Heart left ventricle (tissue), 16 donors: Measurements from ENCODE around the gene TMEM179. TPM values are rescaled to one million over a fixed set of nuclear protein-coding genes. Genes with fewer than 3 reads are reported as not detected.

ENCODE experiments used
- ATAC-seq, 4 donors: fragments of 200-7000 bp; cut with Tn5 transposase; one replicate each; pipeline ENCODE4 v1.9.1; 2020 to 2022; ENCODE audit warnings: moderate library complexity in 4 of 4, mild to moderate bottlenecking in 3 of 4, moderate number of reproducible peaks in 1 of 4
- DNase-seq, 5 donors: peaks; one replicate each; pipeline ENCODE4 v3.0.0-alpha.2; 2020
- H3K27ac ChIP-seq, 12 donors: fragments of 200-600 bp; sonication (generic) in 4 of 12; one replicate each; pipeline versions ENCODE4 v1.5.0 to v1.8.0; 2016 to 2022; ENCODE audit warnings: mild to moderate bottlenecking in 2 of 12
- H3K27me3 ChIP-seq, 9 donors: fragments of 200-600 bp; sonication (generic) in 2 of 9; one replicate each; pipeline versions ENCODE4 v1.5.1 to v1.8.0; 2016 to 2022; ENCODE audit warnings: mild to moderate bottlenecking in 3 of 9
- H3K36me3 ChIP-seq, 9 donors: fragments of 200-600 bp; sonication (generic) in 2 of 9; one replicate each; pipeline versions ENCODE4 v1.5.0 to v1.8.0; 2018 to 2022; ENCODE audit warnings: mild to moderate bottlenecking in 2 of 9
- H3K4me1 ChIP-seq, 12 donors: fragments of 200-600 bp; sonication (generic) in 4 of 12; one replicate each; pipeline versions ENCODE4 v1.5.0 to v1.8.0; 2016 to 2022; ENCODE audit warnings: mild to moderate bottlenecking in 3 of 12
- H3K4me3 ChIP-seq, 12 donors: fragments of 200-600 bp; sonication (generic) in 4 of 12; one replicate each; pipeline versions ENCODE4 v1.5.0 to v1.8.0; 2017 to 2022; ENCODE audit warnings: mild to moderate bottlenecking in 9 of 12, moderate library complexity in 4 of 12
- H3K9me3 ChIP-seq, 12 donors: fragments of 200-600 bp; sonication (generic) in 4 of 12; one replicate each; pipeline versions ENCODE4 v1.5.0 to v1.8.0; 2016 to 2022; ENCODE audit warnings: mild to moderate bottlenecking in 1 of 12
- CTCF ChIP-seq, 12 donors: fragments of 200-600 bp; sonication (generic) in 4 of 12; IDR thresholded peaks; one replicate each; pipeline versions ENCODE4 v1.5.0 to v1.8.0; 2018 to 2022; ENCODE audit warnings: antibody characterized with exemption in 12 of 12, mild to moderate bottlenecking in 5 of 12
- POLR2A ChIP-seq, 2 donors: fragments of 450-650 bp; IDR thresholded peaks; one replicate each; pipeline ENCODE4 v1.6.1; 2017; ENCODE audit warnings: antibody characterized with exemption in 2 of 2, mild to moderate bottlenecking in 2 of 2, moderate library complexity in 2 of 2
- WGBS, 4 donors: extraction: QIAGEN DNeasy Blood & Tissue Kit in 2 of 4; methylation state at CpG; one replicate each; pipeline versions ENCODE4 v1.1.5 to v1.1.7; 2013 to 2018; 5-methylcytosine and 5-hydroxymethylcytosine counted together
- intact Hi-C, 10 donors: fragments of 100-400 bp; cut with DNase I; formaldehyde crosslinking; loops; one replicate each; pipeline versions ENCODE4 v1.11.1 to v1.14.2; 2022
- polyA plus RNA-seq, 2 donors: library from polyadenylated mRNA; stranded (reverse); fragments of 200-250 nt; gene quantifications; one replicate each; pipeline ENCODE4 v1.2.3, GENCODE V29; 2013
- total RNA-seq, 9 donors: library from RNA; depleted of rRNA in 2 of 9; stranded (reverse); fragments of >200 nt in 2 of 9; fragmentation: NEBNext Ultra II Directional in 3 of 9; extraction: Animal tissue kit (Norgen Biotek cat#: 25700) in 3 of 9; gene quantifications; one replicate each; pipeline versions ENCODE4 v1.1.0 to v1.2.4, GENCODE V29; 2016 to 2023
- donor health status: ischemic (EF 13 %, LVEDD 7.1; RV severe dilation, severe dysfunction).
- donor health status: healthy with polysubstance abuse.
- donor health status: DM: no; HTN: yes; CAD: no.
- donor health status: DM: no; HTN: no; CAD: no.
- donor health status: ischemic (EF 25% LVEDD 6.9; RV normal size, moderate dysfunction).
- donor health status: ischemic (EF 25% LVEDD 5.7; RV mildly dilated, moderate dysfunction).
- donor health status: healthy.
- donor health status: DM: yes; HTN: yes; CAD: no.
- donor health status: ischemic (EF 35%, LVEDD 5.7; RV mildly dilated, moderate dysfunction).
- donor health status: nonischemic (EF 11% LVEDD 7.7; RV severe dilation, severe dysfunction).
- donor health status: DM: yes; HTN: yes; CAD: no.
- donor health status: PGD.
- donor health status: ischemic (EF 29% LVEDD 5.4; RV normal size, mild dysfunction).
- donor health status: nonischemic (EF 23%, LVEDD 6.1; RV moderate dilation, normal function).

Gene TMEM179
- total and polyA plus RNA-seq, 11 donors, result 0.15 to 1.1 (median 0.40) TPM; not detected in 4

- Histone ChIP-seq H3K27me3 (peaks cover 0 to 69% (median 19%) of the 10 kb centered on the region in 9 donors), H3K4me3 (no peak overlapping the region), H3K9me3 (no peaks in the 10 kb centered on the region), H3K4me1 (peaks cover 0 to 14% (median 0%) of the 10 kb centered on the region in 12 donors), H3K27ac (no peak overlapping the region), H3K36me3 (no peaks in the 10 kb centered on the region)
- intact Hi-C loops, result no loop called here
- ATAC-seq (no peak), DNase-seq (no peak)
- WGBS, 4 donors, result 84 to 88% (median 86%) methylated on average over 7 of the region's 7 CpGs
- TF ChIP-seq POLR2A (IDR thresholded peaks at IDR 0.05) (no peak), CTCF (IDR thresholded peaks at IDR 0.05) (no peak)
Observed at GRCh38 chr14:104602933-104603325, 1.6 kb downstream of the TMEM179 start.

GRCh38 chr14:104602315-104602932, 2.1 kb downstream of the TMEM179 start:
- no peaks in the 10 kb centered on the region for H3K9me3 ChIP-seq
- intact Hi-C loops, result no loop called here
- no peak overlapping the region for H3K4me3 ChIP-seq
- ATAC-seq (no peak), DNase-seq (no peak)
- no peak overlapping the region for H3K27ac ChIP-seq
- peaks cover 0 to 14% (median 0%) of the 10 kb centered on the region in 12 donors for H3K4me1 ChIP-seq
- peaks cover 0 to 68% (median 19%) of the 10 kb centered on the region in 9 donors for H3K27me3 ChIP-seq
- no peaks in the 10 kb centered on the region for H3K36me3 ChIP-seq
- 88 to 93% (median 92%) methylated on average over 10 to 11 of the region's 11 CpGs for WGBS, 4 donors
- TF ChIP-seq CTCF (IDR thresholded peaks at IDR 0.05) (no peak), POLR2A (IDR thresholded peaks at IDR 0.05) (no peak)

- no peak overlapping the region for H3K4me3 ChIP-seq
- H3K27ac ChIP-seq, result no peak overlapping the region
- DNase-seq, result no peak
- ATAC-seq, result no peak
- 32 to 52% (median 42%) methylated on average over 5 to 9 of the region's 9 CpGs for WGBS, 4 donors
- peaks cover 0 to 14% (median 0%) of the 10 kb centered on the region in 12 donors for H3K4me1 ChIP-seq
- H3K36me3 ChIP-seq, result no peaks in the 10 kb centered on the region
- TF ChIP-seq POLR2A (IDR thresholded peaks at IDR 0.05) (no peak), CTCF (IDR thresholded peaks at IDR 0.05) (no peak)
- H3K9me3 ChIP-seq, result no peaks in the 10 kb centered on the region
- H3K27me3 ChIP-seq, result peaks cover 0 to 70% (median 19%) of the 10 kb centered on the region in 9 donors
- intact Hi-C loops, result no loop called here
Observed at GRCh38 chr14:104601786-104602185, 2.8 kb downstream of the TMEM179 start.

GRCh38 chr14:104600805-104601204, 3.8 kb downstream of the TMEM179 start:
- no peaks in the 10 kb centered on the region for H3K36me3 ChIP-seq
- H3K4me1 ChIP-seq, result peaks cover 0 to 14% (median 0%) of the 10 kb centered on the region in 12 donors
- no peak overlapping the region for H3K27ac ChIP-seq
- ATAC-seq (no peak), DNase-seq (no peak)
- no peak for TF ChIP-seq CTCF (IDR thresholded peaks at IDR 0.05)
- TF ChIP-seq POLR2A (IDR thresholded peaks at IDR 0.05), result no peak
- intact Hi-C loops, result no loop called here
- H3K9me3 ChIP-seq, result no peaks in the 10 kb centered on the region
- no peak overlapping the region for H3K4me3 ChIP-seq
- H3K27me3 ChIP-seq, result peaks cover 0 to 77% (median 19%) of the 10 kb centered on the region in 9 donors
- 86 to 93% (median 87%) methylated on average over 6 to 8 of the region's 8 CpGs for WGBS, 4 donors
